DOHH2 (cell line): ENCODE measurements around the gene ACSS2.

Experiments used
- H3F3A ChIP-seq: fragments of 200-600 bp; sonication (generic), shearing (Covaris generic); 2 replicates; pipeline ENCODE4 v1.6.0; 2016; ENCODE audit warnings: antibody characterized with exemption, mild to moderate bottlenecking; ENCODE audit not compliant: control insufficient read depth, insufficient read depth
- H3K27ac ChIP-seq: fragments of 200-600 bp; sonication (generic); 2 replicates; pipeline ENCODE4 v1.5.1; 2014; ENCODE audit warnings: low read depth, mild to moderate bottlenecking, low read length, moderate library complexity
- H3K27me3 ChIP-seq: fragments of 200-600 bp; sonication (generic); 2 replicates; pipeline ENCODE4 v1.6.1; 2014; ENCODE audit warnings: mild to moderate bottlenecking, low read length, mixed read lengths; ENCODE audit not compliant: control insufficient read depth
- H3K36me3 ChIP-seq: fragments of 200-600 bp; sonication (generic); 2 replicates; pipeline ENCODE4 v1.6.1; 2014; ENCODE audit warnings: mild to moderate bottlenecking, low read length, moderate library complexity, mixed read lengths; ENCODE audit not compliant: control insufficient read depth
- H3K4me1 ChIP-seq: fragments of 200-600 bp; sonication (generic); 2 replicates; pipeline ENCODE4 v1.6.1; 2014; ENCODE audit warnings: mild to moderate bottlenecking, low read length, mixed read lengths; ENCODE audit not compliant: control insufficient read depth
- H3K4me2 ChIP-seq: fragments of 200-600 bp; sonication (generic); 2 replicates; pipeline ENCODE4 v1.6.0; 2014; ENCODE audit warnings: mild to moderate bottlenecking, low read length, moderate library complexity
- H3K4me3 ChIP-seq: fragments of 200-600 bp; sonication (generic); 2 replicates; pipeline ENCODE4 v1.5.1; 2014; ENCODE audit warnings: mild to moderate bottlenecking, low read length, mixed read lengths
- H3K79me2 ChIP-seq: fragments of 200-600 bp; sonication (generic); 2 replicates; pipeline ENCODE4 v1.6.1; 2014; ENCODE audit warnings: mild to moderate bottlenecking, low read length, mixed read lengths; ENCODE audit not compliant: control insufficient read depth
- H3K9me2 ChIP-seq: fragments of 200-600 bp; sonication (generic); replicated peaks from 2 replicates; pipeline ENCODE4 v1.6.1; 2014; ENCODE audit warnings: mild to moderate bottlenecking, low read length, mixed read lengths; ENCODE audit not compliant: control insufficient read depth
- H3K9me3 ChIP-seq: fragments of 200-600 bp; sonication (generic); 2 replicates; pipeline ENCODE4 v1.6.1; 2014; ENCODE audit warnings: antibody characterized with exemption, low read length, mixed read lengths; ENCODE audit not compliant: control insufficient read depth, insufficient read depth
- H4K20me1 ChIP-seq: fragments of 200-600 bp; sonication (generic); 2 replicates; pipeline ENCODE4 v1.6.0; 2014; ENCODE audit warnings: low read depth, mild to moderate bottlenecking, antibody characterized with exemption, low read length, moderate library complexity; ENCODE audit not compliant: control insufficient read depth, insufficient read depth
- EZH2phosphoT487 ChIP-seq: fragments of 200-600 bp; sonication (generic); IDR thresholded peaks from 2 replicates; pipeline ENCODE4 v1.6.1; 2017; ENCODE audit warnings: borderline replicate concordance, mild to moderate bottlenecking, antibody characterized with exemption, low read length, moderate library complexity, mixed read lengths
- TF ChIP-seq, protein P1 (sequence below): fragments of 200-600 bp; sonication (generic); IDR thresholded peaks from one replicate; pipeline ENCODE4 v1.5.1; 2014; ENCODE audit warnings: antibody characterized with exemption, mild to moderate bottlenecking, low read depth, low read length; ENCODE audit not compliant: poor library complexity, severe bottlenecking

Gene ACSS2

DNA sequence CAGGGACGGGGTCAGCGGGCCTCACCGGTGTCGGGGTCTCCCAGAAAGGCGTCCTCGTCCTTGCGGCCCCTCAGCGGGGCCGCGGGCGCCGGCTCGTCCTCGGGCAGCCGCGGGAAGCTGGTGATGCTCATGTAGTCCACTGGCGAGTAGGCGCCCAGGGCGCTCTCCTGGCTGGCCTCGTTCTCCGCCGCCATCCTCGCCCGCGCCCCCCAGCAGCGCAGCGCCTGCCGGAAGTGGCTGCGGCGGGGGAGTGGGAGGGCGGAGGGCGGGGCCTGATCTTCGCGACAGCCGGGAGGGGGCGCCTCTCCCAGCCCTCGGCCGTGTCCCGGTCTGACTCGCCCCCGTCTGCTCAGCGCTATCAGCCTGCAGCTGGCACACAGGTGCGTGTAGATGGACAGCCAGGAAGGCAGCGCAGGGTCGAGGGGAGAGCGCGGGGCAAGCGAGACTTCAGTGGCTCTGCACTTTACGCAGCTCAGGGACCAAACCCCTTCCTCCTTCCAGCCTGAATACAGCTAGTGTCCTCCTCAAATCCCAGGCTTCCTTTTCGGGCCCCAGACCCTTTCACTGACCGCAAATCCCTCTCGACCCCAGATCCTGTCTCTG, 3.7 kb upstream of the ACSS2 start, which contains the start of gene GGT7:
TSS of gene GGT7 (minus strand) at position 235 of the 603 bp plus-strand sequence. CDS start at position 194, 41 bp downstream.
- TF ChIP-seq EZH2phosphoT487, result no peak
- TF ChIP-seq, protein P1, sequence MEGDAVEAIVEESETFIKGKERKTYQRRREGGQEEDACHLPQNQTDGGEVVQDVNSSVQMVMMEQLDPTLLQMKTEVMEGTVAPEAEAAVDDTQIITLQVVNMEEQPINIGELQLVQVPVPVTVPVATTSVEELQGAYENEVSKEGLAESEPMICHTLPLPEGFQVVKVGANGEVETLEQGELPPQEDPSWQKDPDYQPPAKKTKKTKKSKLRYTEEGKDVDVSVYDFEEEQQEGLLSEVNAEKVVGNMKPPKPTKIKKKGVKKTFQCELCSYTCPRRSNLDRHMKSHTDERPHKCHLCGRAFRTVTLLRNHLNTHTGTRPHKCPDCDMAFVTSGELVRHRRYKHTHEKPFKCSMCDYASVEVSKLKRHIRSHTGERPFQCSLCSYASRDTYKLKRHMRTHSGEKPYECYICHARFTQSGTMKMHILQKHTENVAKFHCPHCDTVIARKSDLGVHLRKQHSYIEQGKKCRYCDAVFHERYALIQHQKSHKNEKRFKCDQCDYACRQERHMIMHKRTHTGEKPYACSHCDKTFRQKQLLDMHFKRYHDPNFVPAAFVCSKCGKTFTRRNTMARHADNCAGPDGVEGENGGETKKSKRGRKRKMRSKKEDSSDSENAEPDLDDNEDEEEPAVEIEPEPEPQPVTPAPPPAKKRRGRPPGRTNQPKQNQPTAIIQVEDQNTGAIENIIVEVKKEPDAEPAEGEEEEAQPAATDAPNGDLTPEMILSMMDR, result peak; percentile 71
- H3K36me3 ChIP-seq, result no peaks in the 10 kb centered on the region
- peaks cover 45% of the 10 kb centered on the region for H3K27me3 ChIP-seq
- H3K9me2 ChIP-seq, result no peaks in the 10 kb centered on the region
- peak within 1 kb of the TSS; percentile 69 for H3K4me2 ChIP-seq
- peaks cover 33% of the 10 kb centered on the region for H3K4me1 ChIP-seq
- H3K4me3 ChIP-seq, result peak within 1 kb of the TSS; percentile 54
- H4K20me1 ChIP-seq, result no peaks in the 10 kb centered on the region
- H3F3A ChIP-seq, result no peaks in the 10 kb centered on the region
- no peak within 1 kb of the TSS for H3K27ac ChIP-seq
- H3K9me3 ChIP-seq, result no peaks in the 10 kb centered on the region
- H3K79me2 ChIP-seq, result no peaks in the 10 kb centered on the region

DNA sequence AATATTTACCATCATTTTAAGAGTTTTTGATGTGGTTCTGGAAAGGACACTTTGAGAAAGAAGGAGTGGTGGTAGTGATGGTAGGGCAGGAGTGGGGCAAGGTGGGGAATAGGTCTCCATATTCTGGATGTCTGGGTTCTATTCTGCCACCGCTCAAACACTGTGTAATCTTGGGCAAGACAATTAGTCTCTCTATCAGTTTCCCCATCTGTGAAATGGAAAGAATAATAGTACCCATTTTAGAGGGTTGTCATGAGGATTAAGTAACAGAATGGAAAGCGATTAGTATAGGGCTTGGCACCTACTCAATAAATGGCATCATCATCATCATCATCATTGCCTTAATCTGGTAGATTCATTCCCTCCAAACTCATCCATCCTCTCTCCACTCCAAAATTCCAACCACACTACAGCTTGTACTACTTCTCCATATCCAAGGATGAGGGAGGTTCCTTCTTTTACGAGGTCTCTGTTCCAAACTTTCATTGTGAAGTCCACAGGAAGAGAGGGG, 2.8 kb upstream of the ACSS2 start:
- peak overlapping the region; percentile 54; the same call in 1 of the 2 replicates for H3K4me3 ChIP-seq
- H3K4me2 ChIP-seq, result peak overlapping the region; percentile 69
- TF ChIP-seq EZH2phosphoT487, result no peak

DNA sequence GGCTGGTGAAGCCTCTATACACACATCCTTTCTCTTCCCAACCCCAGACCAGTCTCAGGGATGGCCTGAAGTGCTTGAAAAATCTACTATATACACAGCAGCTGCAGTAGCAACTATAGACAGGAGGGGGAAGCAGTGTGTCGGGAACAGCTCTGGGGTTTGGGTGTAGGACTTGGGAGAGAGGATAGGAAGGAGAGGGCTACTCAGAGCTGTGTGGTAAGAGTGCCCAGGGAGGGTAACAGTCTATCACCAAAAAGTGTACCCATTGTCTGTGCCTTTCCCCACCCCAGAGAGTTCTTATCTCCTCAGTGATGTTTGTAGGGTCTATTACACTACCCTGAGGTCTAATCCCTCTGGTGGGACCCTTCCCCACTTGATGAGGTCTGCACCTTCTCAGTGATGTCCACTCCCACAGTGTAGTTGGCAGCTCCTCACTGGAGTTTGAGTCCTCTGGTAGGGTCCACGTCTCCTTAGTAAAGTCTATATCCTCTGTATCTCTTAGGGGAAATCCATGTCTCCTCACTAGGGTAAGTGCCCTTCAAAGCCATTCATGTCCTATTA, 2.2 kb upstream of the ACSS2 start:
- H3F3A ChIP-seq, result no peaks in the 10 kb centered on the region
- H3K4me1 ChIP-seq, result peaks cover 33% of the 10 kb centered on the region
- H3K36me3 ChIP-seq, result no peaks in the 10 kb centered on the region
- H3K9me2 ChIP-seq, result no peaks in the 10 kb centered on the region
- no peak overlapping the region for H3K27ac ChIP-seq
- no peak overlapping the region for H3K4me3 ChIP-seq
- no peaks in the 10 kb centered on the region for H4K20me1 ChIP-seq
- no peak for TF ChIP-seq EZH2phosphoT487
- TF ChIP-seq, protein P1, result peak; percentile 80
- peaks cover 44% of the 10 kb centered on the region for H3K27me3 ChIP-seq
- H3K4me2 ChIP-seq, result no peak overlapping the region
- no peaks in the 10 kb centered on the region for H3K79me2 ChIP-seq
- no peaks in the 10 kb centered on the region for H3K9me3 ChIP-seq

More for the DNA sequence above, 2.8 kb upstream of the ACSS2 start:
- Histone ChIP-seq H3K27me3 (peaks cover 46% of the 10 kb centered on the region), H4K20me1 (no peaks in the 10 kb centered on the region), H3K9me2 (no peaks in the 10 kb centered on the region), H3K27ac (no peak overlapping the region), H3K9me3 (no peaks in the 10 kb centered on the region), H3K79me2 (no peaks in the 10 kb centered on the region), H3K36me3 (no peaks in the 10 kb centered on the region), H3K4me1 (peaks cover 33% of the 10 kb centered on the region), H3F3A (no peaks in the 10 kb centered on the region)
